ENCODE results near the gene FAM168A. TPM values are rescaled to one million over a fixed set of nuclear protein-coding genes. Genes with fewer than 3 reads are reported as not detected.

FAM168A gene
- total and polyA plus RNA-seq, 9 of the 15 experiments (the other 6 are each of a cell fraction or from before 2014, with no cell fraction given), result 0.44 to 7.2 (median 2.9) TPM

DNA sequence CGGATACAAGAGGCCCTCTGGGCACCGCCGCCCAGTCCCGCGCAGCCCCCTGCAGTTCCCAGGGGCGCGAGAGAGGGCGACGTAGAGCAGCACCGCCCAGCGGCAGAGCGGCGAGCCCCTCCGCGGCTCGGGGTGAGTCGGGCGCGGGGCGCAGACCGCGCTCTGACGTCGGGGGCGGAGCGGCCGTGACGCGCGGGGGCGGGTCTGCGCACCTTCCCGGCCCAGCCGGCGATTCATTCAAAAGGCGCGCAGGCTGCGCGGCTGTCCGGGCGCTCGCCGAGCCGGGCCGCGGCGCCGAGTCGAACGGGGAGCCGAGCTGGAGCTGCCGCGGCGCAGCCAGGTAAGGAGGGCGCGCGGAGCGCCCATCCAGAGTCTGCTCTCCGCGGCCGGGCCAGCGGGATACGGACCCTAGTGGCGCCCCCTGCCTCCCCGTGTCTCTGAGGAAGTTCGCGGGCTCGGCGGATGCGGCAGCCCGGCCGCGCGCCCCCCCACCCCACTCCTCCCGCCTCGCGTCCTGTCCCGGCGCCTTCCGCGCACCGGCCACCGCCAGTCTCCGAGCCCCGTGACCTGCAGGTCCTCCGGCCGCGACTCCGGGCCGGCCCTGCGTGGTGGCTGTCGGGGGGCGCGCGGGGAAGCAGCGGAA is 221.6 kb downstream of the FAM168A start, which contains the start of gene RELT (continued):
- TF ChIP-seq, protein P1, sequence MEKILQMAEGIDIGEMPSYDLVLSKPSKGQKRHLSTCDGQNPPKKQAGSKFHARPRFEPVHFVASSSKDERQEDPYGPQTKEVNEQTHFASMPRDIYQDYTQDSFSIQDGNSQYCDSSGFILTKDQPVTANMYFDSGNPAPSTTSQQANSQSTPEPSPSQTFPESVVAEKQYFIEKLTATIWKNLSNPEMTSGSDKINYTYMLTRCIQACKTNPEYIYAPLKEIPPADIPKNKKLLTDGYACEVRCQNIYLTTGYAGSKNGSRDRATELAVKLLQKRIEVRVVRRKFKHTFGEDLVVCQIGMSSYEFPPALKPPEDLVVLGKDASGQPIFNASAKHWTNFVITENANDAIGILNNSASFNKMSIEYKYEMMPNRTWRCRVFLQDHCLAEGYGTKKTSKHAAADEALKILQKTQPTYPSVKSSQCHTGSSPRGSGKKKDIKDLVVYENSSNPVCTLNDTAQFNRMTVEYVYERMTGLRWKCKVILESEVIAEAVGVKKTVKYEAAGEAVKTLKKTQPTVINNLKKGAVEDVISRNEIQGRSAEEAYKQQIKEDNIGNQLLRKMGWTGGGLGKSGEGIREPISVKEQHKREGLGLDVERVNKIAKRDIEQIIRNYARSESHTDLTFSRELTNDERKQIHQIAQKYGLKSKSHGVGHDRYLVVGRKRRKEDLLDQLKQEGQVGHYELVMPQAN (IDR thresholded peaks at IDR 0.05; ENCODE audit: borderline replicate concordance), result no peak
- TF ChIP-seq TAF7 (tag; IDR thresholded peaks at IDR 0.05) (no peak), PHF8 (IDR thresholded peaks at IDR 0.05; ENCODE audit: borderline replicate concordance, low read length) (peak; percentile 80; the same call in 1 of the 2 replicates), ZNF644 (tag; IDR thresholded peaks at IDR 0.05; ENCODE audit: low read depth) (no peak), ZC3H4 (CRISPR knock-in tag; IDR thresholded peaks at IDR 0.05; ENCODE audit: borderline replicate concordance) (peak; percentile 78; the same call in 1 of the 2 replicates), NRF1 (conservative IDR thresholded peaks at IDR 0.05 in 1 of 2, IDR thresholded peaks at IDR 0.05 in 1 of 2) (peak in 1 of 2 experiments; percentile 90), JUND (IDR thresholded peaks at IDR 0.05; ENCODE audit: borderline replicate concordance, low read depth, low read length) (peak; percentile 20; the same call in 1 of the 2 replicates), JUND (tag; IDR thresholded peaks at IDR 0.05; ENCODE audit: borderline replicate concordance, low read depth, low read length) (no peak; the same call in 2 of the 3 replicates), HMGN3 (IDR thresholded peaks at IDR 0.05; ENCODE audit: borderline replicate concordance, extremely low read depth, insufficient read length, low read depth, low read length) (peak; percentile 83), POLR2AphosphoS5 (IDR thresholded peaks at IDR 0.05; ENCODE audit: control insufficient read depth, insufficient read depth, low read depth, low read length) (peak; percentile 88)
- TF ChIP-seq, protein P2, sequence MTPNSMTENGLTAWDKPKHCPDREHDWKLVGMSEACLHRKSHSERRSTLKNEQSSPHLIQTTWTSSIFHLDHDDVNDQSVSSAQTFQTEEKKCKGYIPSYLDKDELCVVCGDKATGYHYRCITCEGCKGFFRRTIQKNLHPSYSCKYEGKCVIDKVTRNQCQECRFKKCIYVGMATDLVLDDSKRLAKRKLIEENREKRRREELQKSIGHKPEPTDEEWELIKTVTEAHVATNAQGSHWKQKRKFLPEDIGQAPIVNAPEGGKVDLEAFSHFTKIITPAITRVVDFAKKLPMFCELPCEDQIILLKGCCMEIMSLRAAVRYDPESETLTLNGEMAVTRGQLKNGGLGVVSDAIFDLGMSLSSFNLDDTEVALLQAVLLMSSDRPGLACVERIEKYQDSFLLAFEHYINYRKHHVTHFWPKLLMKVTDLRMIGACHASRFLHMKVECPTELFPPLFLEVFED (CRISPR knock-in tag; conservative IDR thresholded peaks at IDR 0.05), result no peak
- TF ChIP-seq, protein P3, sequence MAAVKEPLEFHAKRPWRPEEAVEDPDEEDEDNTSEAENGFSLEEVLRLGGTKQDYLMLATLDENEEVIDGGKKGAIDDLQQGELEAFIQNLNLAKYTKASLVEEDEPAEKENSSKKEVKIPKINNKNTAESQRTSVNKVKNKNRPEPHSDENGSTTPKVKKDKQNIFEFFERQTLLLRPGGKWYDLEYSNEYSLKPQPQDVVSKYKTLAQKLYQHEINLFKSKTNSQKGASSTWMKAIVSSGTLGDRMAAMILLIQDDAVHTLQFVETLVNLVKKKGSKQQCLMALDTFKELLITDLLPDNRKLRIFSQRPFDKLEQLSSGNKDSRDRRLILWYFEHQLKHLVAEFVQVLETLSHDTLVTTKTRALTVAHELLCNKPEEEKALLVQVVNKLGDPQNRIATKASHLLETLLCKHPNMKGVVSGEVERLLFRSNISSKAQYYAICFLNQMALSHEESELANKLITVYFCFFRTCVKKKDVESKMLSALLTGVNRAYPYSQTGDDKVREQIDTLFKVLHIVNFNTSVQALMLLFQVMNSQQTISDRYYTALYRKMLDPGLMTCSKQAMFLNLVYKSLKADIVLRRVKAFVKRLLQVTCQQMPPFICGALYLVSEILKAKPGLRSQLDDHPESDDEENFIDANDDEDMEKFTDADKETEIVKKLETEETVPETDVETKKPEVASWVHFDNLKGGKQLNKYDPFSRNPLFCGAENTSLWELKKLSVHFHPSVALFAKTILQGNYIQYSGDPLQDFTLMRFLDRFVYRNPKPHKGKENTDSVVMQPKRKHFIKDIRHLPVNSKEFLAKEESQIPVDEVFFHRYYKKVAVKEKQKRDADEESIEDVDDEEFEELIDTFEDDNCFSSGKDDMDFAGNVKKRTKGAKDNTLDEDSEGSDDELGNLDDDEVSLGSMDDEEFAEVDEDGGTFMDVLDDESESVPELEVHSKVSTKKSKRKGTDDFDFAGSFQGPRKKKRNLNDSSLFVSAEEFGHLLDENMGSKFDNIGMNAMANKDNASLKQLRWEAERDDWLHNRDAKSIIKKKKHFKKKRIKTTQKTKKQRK (IDR thresholded peaks at IDR 0.05; ENCODE audit: borderline replicate concordance, low read depth, low read length), result no peak
- TF ChIP-seq, protein P4, sequence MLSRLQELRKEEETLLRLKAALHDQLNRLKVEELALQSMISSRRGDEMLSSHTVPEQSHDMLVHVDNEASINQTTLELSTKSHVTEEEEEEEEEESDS (CRISPR knock-in tag; IDR thresholded peaks at IDR 0.05), result no peak
- TF ChIP-seq, protein P5, sequence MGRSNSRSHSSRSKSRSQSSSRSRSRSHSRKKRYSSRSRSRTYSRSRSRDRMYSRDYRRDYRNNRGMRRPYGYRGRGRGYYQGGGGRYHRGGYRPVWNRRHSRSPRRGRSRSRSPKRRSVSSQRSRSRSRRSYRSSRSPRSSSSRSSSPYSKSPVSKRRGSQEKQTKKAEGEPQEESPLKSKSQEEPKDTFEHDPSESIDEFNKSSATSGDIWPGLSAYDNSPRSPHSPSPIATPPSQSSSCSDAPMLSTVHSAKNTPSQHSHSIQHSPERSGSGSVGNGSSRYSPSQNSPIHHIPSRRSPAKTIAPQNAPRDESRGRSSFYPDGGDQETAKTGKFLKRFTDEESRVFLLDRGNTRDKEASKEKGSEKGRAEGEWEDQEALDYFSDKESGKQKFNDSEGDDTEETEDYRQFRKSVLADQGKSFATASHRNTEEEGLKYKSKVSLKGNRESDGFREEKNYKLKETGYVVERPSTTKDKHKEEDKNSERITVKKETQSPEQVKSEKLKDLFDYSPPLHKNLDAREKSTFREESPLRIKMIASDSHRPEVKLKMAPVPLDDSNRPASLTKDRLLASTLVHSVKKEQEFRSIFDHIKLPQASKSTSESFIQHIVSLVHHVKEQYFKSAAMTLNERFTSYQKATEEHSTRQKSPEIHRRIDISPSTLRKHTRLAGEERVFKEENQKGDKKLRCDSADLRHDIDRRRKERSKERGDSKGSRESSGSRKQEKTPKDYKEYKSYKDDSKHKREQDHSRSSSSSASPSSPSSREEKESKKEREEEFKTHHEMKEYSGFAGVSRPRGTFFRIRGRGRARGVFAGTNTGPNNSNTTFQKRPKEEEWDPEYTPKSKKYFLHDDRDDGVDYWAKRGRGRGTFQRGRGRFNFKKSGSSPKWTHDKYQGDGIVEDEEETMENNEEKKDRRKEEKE (IDR thresholded peaks at IDR 0.05; ENCODE audit: borderline replicate concordance in 1 of 2, control insufficient read depth in 1 of 2, low read depth in 2 of 2, low read length in 1 of 2), result no peak
